Right lobe of liver (tissue), 6 donors: ENCODE results near the gene PIGL. TPM values are rescaled to one million over a fixed set of nuclear protein-coding genes. Genes with fewer than 3 reads are reported as not detected.

Experiments
- ATAC-seq, 4 donors: fragments of 200-7000 bp; cut with Tn5 transposase; one replicate each; pipeline ENCODE4 v1.9.1; 2020; ENCODE audit warnings: mild to moderate bottlenecking in 4 of 4, moderate library complexity in 4 of 4
- DNase-seq, 3 donors: peaks; one replicate each; pipeline ENCODE4 v3.0.0-alpha.2; 2020
- H3K27ac ChIP-seq, 3 donors: fragments of 200-600 bp; one replicate each; pipeline ENCODE4 v1.8.0; 2022
- H3K27me3 ChIP-seq, 2 donors: fragments of 200-600 bp; one replicate each; pipeline ENCODE4 v1.8.0; 2022
- H3K36me3 ChIP-seq, 4 donors: fragments of 200-600 bp; sonication (generic) in 1 of 4; one replicate each; pipeline versions ENCODE4 v1.5.1 to v1.8.0; 2017 to 2022; ENCODE audit warnings: control low read depth in 1 of 4
- H3K4me1 ChIP-seq, 4 donors: fragments of 200-600 bp; sonication (generic) in 1 of 4; one replicate each; pipeline versions ENCODE4 v1.5.1 to v1.8.0; 2017 to 2022; ENCODE audit warnings: control low read depth in 1 of 4
- H3K4me3 ChIP-seq, 3 donors: fragments of 200-600 bp; one replicate each; pipeline ENCODE4 v1.8.0; 2022
- H3K9me3 ChIP-seq, 4 donors: fragments of 200-600 bp; sonication (generic) in 1 of 4; one replicate each; pipeline versions ENCODE4 v1.5.1 to v1.8.0; 2017 to 2022; ENCODE audit warnings: control low read depth in 1 of 4
- CTCF ChIP-seq, 4 donors: fragments of 200-600 bp in 3 of 4; fragments of 450-650 bp in 1 of 4; IDR thresholded peaks; one replicate each; pipeline versions ENCODE4 v1.5.1 to v1.8.0; 2016 to 2022; ENCODE audit warnings: antibody characterized with exemption in 4 of 4, mild to moderate bottlenecking in 2 of 4
- POLR2A ChIP-seq: fragments of 450-650 bp; IDR thresholded peaks from one replicate; pipeline ENCODE4 v1.6.1; 2017; ENCODE audit warnings: antibody characterized with exemption, mild to moderate bottlenecking
- WGBS: methylation state at CpG from one replicate; pipeline ENCODE4 v1.1.6; 2018; ENCODE audit warnings: low coverage, low lambda C conversion rate; ENCODE audit not compliant: insufficient coverage; ENCODE audit errors: missing lambda C conversion rate; 5-methylcytosine and 5-hydroxymethylcytosine counted together
- intact Hi-C, 2 donors: fragments of 100-400 bp; cut with DNase I; formaldehyde crosslinking; loops; one replicate each; pipeline versions ENCODE4 v1.11.2 to v1.14.1; 2022
- microRNA counts: library from miRNA; unstranded; fragments of <30 nt; microRNA quantifications from one replicate; lab custom pipeline; 2016
- microRNA-seq, 2 donors: library from miRNA; unstranded; fragments of <30 nt; microRNA quantifications; one replicate each; pipeline ENCODE4, GENCODE V29; 2019 to 2020
- small RNA-seq, 2 experiments: library from RNA; depleted of rRNA; stranded (forward); fragments of <200 nt; gene quantifications; one replicate each; pipeline ENCODE3, GENCODE V24; 2016
- total RNA-seq, 6 experiments: library from RNA; depleted of rRNA in 2 of 6; stranded (reverse); fragments of >200 nt in 2 of 6; fragmentation: NEBNext Ultra II Directional in 3 of 6; extraction: Animal tissue kit (Norgen Biotek cat#: 25700) in 3 of 6; gene quantifications; one replicate each; pipeline versions ENCODE4 v1.1.0 to v1.2.4, GENCODE V29; 2016 to 2023
- donor health status: DM: no; HTN: yes; CAD: no.
- donor health status: DM: no; HTN: no; CAD: no.
- donor health status: DM: no; HTN: no; CAD: no.
- donor health status: DM: no; HTN: yes; CAD: no.
- donor health status: DM: no; HTN: yes; CAD: no.

PIGL gene
- total RNA-seq, 6 experiments from 2014 or later = 8.5 to 29.7 (median 14.9) TPM

- TF ChIP-seq POLR2A (no peak), CTCF (IDR thresholded peaks at IDR 0.05) (no peak)
- no peaks in the 10 kb centered on the region for H3K27me3 ChIP-seq
- H3K9me3 ChIP-seq = no peaks in the 10 kb centered on the region
- H3K27ac ChIP-seq = no peak overlapping the region
- H3K4me3 ChIP-seq = no peak overlapping the region
- intact Hi-C loops = loop anchor here (10.0 kb wide), 2 partner anchors 50 to 160 kb away; partner anchors contain the start of gene TRPV2 (in 1 of the 2)
- DNase-seq (no peak), ATAC-seq (no peak)
- peaks cover 0 to 6% (median 0%) of the 10 kb centered on the region in 4 donors for H3K4me1 ChIP-seq
- H3K36me3 ChIP-seq = no peaks in the 10 kb centered on the region
Measured at GRCh38 chr17:16364625-16365024, 147.6 kb downstream of the PIGL start.

- H3K36me3 ChIP-seq = no peaks in the 10 kb centered on the region
- 53% methylated on average over 5 of the region's 5 CpGs for WGBS
- no peaks in the 10 kb centered on the region for H3K9me3 ChIP-seq
- intact Hi-C loops = no loop called here
- ATAC-seq (peak in 1 of 4 donors; percentile 34), DNase-seq (no peak)
- no peak overlapping the region for H3K27ac ChIP-seq
- TF ChIP-seq POLR2A = no peak
- no peak for TF ChIP-seq CTCF (IDR thresholded peaks at IDR 0.05)
- no peaks in the 10 kb centered on the region for H3K27me3 ChIP-seq
- H3K4me3 ChIP-seq = no peak overlapping the region
- H3K4me1 ChIP-seq = no peaks in the 10 kb centered on the region
Measured at GRCh38 chr17:16371742-16372141, 154.7 kb downstream of the PIGL start.

GRCh38 chr17:16374146-16374938 lies 157.3 kb downstream of the PIGL start:
- TF ChIP-seq CTCF (IDR thresholded peaks at IDR 0.05) = no peak
- TF ChIP-seq POLR2A = no peak
- DNase-seq (no peak), ATAC-seq (peak; percentile 12 to 64 (median 38))
- H3K9me3 ChIP-seq = no peaks in the 10 kb centered on the region
- no peak overlapping the region for H3K4me3 ChIP-seq
- no peaks in the 10 kb centered on the region for H3K36me3 ChIP-seq
- H3K4me1 ChIP-seq = peaks cover 0 to 7% (median 0%) of the 10 kb centered on the region in 4 donors
- H3K27ac ChIP-seq = no peak overlapping the region
- intact Hi-C loops = no loop called here
- H3K27me3 ChIP-seq = no peaks in the 10 kb centered on the region
- WGBS = 67% methylated on average over 14 of the region's 16 CpGs

MicroRNAs within 50 kb of the gene (microRNA counts, 767-probe panel; counts per million panel counts)
- 237 counts per million for microRNA hsa-miR-1288 (lab: Ali Mortazavi, UCI)

Small RNA genes within 50 kb of the gene (microRNA-seq; reads per million reads assigned to microRNA genes)
- gene MIR1288 = 0 reads per million in 2 donors

Small RNA genes within 50 kb of the gene (small RNA-seq; reads per million reads assigned to genes)
- 0 reads per million in 2 experiments for gene MIR1288

Other genes starting within 250 kb of the PIGL start
- gene ZSWIM7, start 217.5 kb upstream of the PIGL start, total RNA-seq = 10 to 100 TPM; 10.6 to 21.8 (median 11.8) TPM
- gene TTC19, start 217.4 kb upstream of the PIGL start, total RNA-seq = 10 to 100 TPM; 14.3 to 32.3 (median 19.9) TPM
- 10 to 100 TPM; 52.6 to 76.8 (median 65.1) TPM for gene NCOR1, start 1.7 kb upstream of the PIGL start, total RNA-seq
- 10 to 100 TPM; 19.8 to 34.5 (median 24.8) TPM for gene CENPV, start 136.3 kb downstream of the PIGL start, total RNA-seq
- gene UBB, start 163.9 kb downstream of the PIGL start, total RNA-seq = 1,000 to 10,000 TPM; 1,045 to 2,319 (median 1,420) TPM
- 1 to 10 TPM; 3.3 to 8.2 (median 4.8) TPM for gene TRPV2, start 198.4 kb downstream of the PIGL start, total RNA-seq